ENCODE data around the gene SHROOM4. TPM values are rescaled to one million over a fixed set of nuclear protein-coding genes. Genes with fewer than 3 reads are reported as not detected.

The SHROOM4 gene
- total RNA-seq, 4 donors from 2014 or later, result 3.3 to 10.0 (median 8.9) TPM

DNA sequence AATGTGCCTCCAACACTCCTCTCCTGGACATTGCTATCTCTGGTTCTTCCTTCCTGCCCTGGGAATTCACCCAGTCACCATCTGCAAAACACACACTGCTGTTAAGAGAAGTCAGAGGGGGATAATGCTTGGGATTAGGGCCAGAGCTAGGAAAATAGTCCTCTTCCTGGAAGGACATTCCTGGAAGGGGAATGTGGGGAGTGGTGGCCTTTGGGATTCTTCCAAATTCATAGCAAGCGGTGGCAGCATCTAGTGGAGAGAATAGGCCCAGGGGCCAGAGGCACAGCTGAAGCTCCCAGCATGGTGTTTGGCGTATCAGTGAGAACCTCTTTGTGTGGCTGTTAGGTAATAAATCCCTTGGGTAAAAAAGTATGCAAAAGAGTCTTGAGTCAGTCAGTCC lies 34.3 kb downstream of the SHROOM4 start:
- H3K27ac ChIP-seq, result no peak overlapping the region
- DNase-seq, result no peak
- no peaks in the 10 kb centered on the region for H3K4me1 ChIP-seq
- no peaks in the 10 kb centered on the region for H3K27me3 ChIP-seq
- no peaks in the 10 kb centered on the region for H3K9me3 ChIP-seq
- no peak overlapping the region for H3K4me3 ChIP-seq
- no peak for TF ChIP-seq POLR2A (IDR thresholded peaks at IDR 0.05)
- TF ChIP-seq, protein P1, sequence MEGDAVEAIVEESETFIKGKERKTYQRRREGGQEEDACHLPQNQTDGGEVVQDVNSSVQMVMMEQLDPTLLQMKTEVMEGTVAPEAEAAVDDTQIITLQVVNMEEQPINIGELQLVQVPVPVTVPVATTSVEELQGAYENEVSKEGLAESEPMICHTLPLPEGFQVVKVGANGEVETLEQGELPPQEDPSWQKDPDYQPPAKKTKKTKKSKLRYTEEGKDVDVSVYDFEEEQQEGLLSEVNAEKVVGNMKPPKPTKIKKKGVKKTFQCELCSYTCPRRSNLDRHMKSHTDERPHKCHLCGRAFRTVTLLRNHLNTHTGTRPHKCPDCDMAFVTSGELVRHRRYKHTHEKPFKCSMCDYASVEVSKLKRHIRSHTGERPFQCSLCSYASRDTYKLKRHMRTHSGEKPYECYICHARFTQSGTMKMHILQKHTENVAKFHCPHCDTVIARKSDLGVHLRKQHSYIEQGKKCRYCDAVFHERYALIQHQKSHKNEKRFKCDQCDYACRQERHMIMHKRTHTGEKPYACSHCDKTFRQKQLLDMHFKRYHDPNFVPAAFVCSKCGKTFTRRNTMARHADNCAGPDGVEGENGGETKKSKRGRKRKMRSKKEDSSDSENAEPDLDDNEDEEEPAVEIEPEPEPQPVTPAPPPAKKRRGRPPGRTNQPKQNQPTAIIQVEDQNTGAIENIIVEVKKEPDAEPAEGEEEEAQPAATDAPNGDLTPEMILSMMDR (IDR thresholded peaks at IDR 0.05), result no peak
- H3K36me3 ChIP-seq, result no peaks in the 10 kb centered on the region

- no peak for DNase-seq
- no peak for TF ChIP-seq POLR2A (IDR thresholded peaks at IDR 0.05)
- TF ChIP-seq, protein P1 (IDR thresholded peaks at IDR 0.05), result no peak
- H3K4me1 ChIP-seq, result no peaks in the 10 kb centered on the region
- H3K9me3 ChIP-seq, result no peaks in the 10 kb centered on the region
- no peak overlapping the region for H3K4me3 ChIP-seq
- H3K27me3 ChIP-seq, result no peaks in the 10 kb centered on the region
- H3K27ac ChIP-seq, result no peak overlapping the region
- no peaks in the 10 kb centered on the region for H3K36me3 ChIP-seq
Measured at GRCh38 chrX:50778272-50778671, 35.7 kb downstream of the SHROOM4 start.

DNA sequence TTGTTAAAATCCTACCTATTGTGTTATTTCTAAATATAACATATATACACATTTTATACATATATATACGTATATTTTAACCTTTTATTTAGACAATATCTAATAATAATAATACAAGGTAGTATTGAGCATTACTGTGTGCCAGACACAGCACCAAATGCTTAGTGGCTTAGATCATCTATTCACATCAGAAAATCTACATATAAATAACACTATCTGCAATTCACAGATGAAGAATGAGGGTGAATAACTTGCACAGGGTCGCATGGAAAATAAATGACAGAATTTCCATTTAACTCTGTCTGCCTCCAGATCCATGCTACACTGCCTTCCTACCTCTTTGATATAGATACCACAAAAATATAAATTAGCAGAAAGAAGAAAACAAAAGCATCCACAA lies 37.7 kb downstream of the SHROOM4 start:
- no peaks in the 10 kb centered on the region for H3K27me3 ChIP-seq
- H3K9me3 ChIP-seq, result no peaks in the 10 kb centered on the region
- H3K4me1 ChIP-seq, result no peaks in the 10 kb centered on the region
- no peak for DNase-seq
- no peak overlapping the region for H3K27ac ChIP-seq
- H3K36me3 ChIP-seq, result no peaks in the 10 kb centered on the region
- no peak overlapping the region for H3K4me3 ChIP-seq
- TF ChIP-seq, protein P1 (IDR thresholded peaks at IDR 0.05), result no peak
- no peak for TF ChIP-seq POLR2A (IDR thresholded peaks at IDR 0.05)

GRCh38 chrX:50771382-50771781 lies 42.6 kb downstream of the SHROOM4 start:
- Histone ChIP-seq H3K27me3 (no peaks in the 10 kb centered on the region), H3K27ac (peak overlapping the region in 1 of 4 donors; percentile 19), H3K9me3 (no peaks in the 10 kb centered on the region), H3K36me3 (no peaks in the 10 kb centered on the region), H3K4me1 (no peaks in the 10 kb centered on the region), H3K4me3 (no peak overlapping the region)
- DNase-seq, result peak in 1 of 3 donors; percentile 49
- TF ChIP-seq, protein P1 (IDR thresholded peaks at IDR 0.05), result no peak
- no peak for TF ChIP-seq POLR2A (IDR thresholded peaks at IDR 0.05)

DNA sequence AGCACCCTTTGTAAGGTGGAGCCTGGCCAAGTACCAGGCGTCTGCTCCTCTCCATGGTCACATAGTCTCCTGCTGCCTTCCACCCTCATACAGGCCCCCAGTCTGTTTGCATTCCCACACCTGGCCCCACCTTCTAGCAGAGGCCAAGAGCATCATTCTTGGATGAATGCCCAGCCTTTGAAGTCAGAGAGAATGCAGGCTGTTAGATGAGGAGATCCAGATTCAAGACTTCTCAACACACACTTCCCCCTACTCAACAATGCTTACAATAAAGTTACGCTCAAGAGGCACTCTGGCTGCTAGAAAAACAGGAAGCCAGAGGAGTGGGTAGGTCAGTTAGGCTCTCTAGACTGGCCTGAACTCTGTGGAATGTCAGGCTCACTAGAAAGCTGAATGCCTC lies 43.3 kb downstream of the SHROOM4 start:
- Histone ChIP-seq H3K36me3 (no peaks in the 10 kb centered on the region), H3K4me3 (no peak overlapping the region), H3K27ac (peak overlapping the region in 1 of 4 donors; percentile 19), H3K9me3 (no peaks in the 10 kb centered on the region), H3K4me1 (no peaks in the 10 kb centered on the region), H3K27me3 (no peaks in the 10 kb centered on the region)
- peak in 2 of 3 donors; percentile 54 to 55 for DNase-seq
- TF ChIP-seq, protein P1 (IDR thresholded peaks at IDR 0.05), result no peak
- TF ChIP-seq POLR2A (IDR thresholded peaks at IDR 0.05), result no peak

Measured in Peyer's patch (tissue), 4 donors.